Measurements from ENCODE around the gene CALHM1.

Gene CALHM1

GRCh38 chr10:103415581-103415980 is 43.1 kb downstream of the CALHM1 start:
- H3K9me3 ChIP-seq (ENCODE audit: control insufficient read depth, low read length): no peaks in the 10 kb centered on the region
- H3K27ac ChIP-seq (ENCODE audit: insufficient read depth, low read length, poor library complexity, severe bottlenecking): no peak overlapping the region
- no peaks in the 10 kb centered on the region for H3K4me1 ChIP-seq (ENCODE audit: control insufficient read depth, insufficient read depth, low read length, poor library complexity, severe bottlenecking)
- H3K27me3 ChIP-seq (replicated peaks; ENCODE audit: control insufficient read depth, insufficient read depth, low read length, poor library complexity, severe bottlenecking): no peaks in the 10 kb centered on the region
- DNase-seq: no peak
- peaks cover 83% of the 10 kb centered on the region for H3K36me3 ChIP-seq (ENCODE audit: control insufficient read depth, insufficient read depth, low read length)
- H3K4me3 ChIP-seq (ENCODE audit: insufficient read depth, low read depth, low read length, poor library complexity, severe bottlenecking): no peak overlapping the region

GRCh38 chr10:103413564-103413963 is 45.1 kb downstream of the CALHM1 start:
- DNase-seq: no peak
- peaks cover 74% of the 10 kb centered on the region for H3K36me3 ChIP-seq (ENCODE audit: control insufficient read depth, insufficient read depth, low read length)
- no peaks in the 10 kb centered on the region for H3K9me3 ChIP-seq (ENCODE audit: control insufficient read depth, low read length)
- H3K27ac ChIP-seq (ENCODE audit: insufficient read depth, low read length, poor library complexity, severe bottlenecking): no peak overlapping the region
- H3K4me3 ChIP-seq (ENCODE audit: insufficient read depth, low read depth, low read length, poor library complexity, severe bottlenecking): no peak overlapping the region
- no peaks in the 10 kb centered on the region for H3K4me1 ChIP-seq (ENCODE audit: control insufficient read depth, insufficient read depth, low read length, poor library complexity, severe bottlenecking)
- H3K27me3 ChIP-seq (replicated peaks; ENCODE audit: control insufficient read depth, insufficient read depth, low read length, poor library complexity, severe bottlenecking): no peaks in the 10 kb centered on the region
